Stimulated activated CD4-positive, alpha-beta T cell treated with anti-CD3 and anti-CD28 coated beads, Interleukin-12 subunit alpha, Interleukin-12 subunit beta, amount 100 ng/mL, for 48 hours (primary cell): ENCODE results near the gene ARL8A.

ENCODE experiments used
- DNase-seq, 3 donors: peaks; one replicate each; pipeline ENCODE4 v3.0.0-alpha.2; 2020; ENCODE audit warnings: low read depth in 2 of 3, low spot score in 1 of 3

Gene ARL8A

DNA sequence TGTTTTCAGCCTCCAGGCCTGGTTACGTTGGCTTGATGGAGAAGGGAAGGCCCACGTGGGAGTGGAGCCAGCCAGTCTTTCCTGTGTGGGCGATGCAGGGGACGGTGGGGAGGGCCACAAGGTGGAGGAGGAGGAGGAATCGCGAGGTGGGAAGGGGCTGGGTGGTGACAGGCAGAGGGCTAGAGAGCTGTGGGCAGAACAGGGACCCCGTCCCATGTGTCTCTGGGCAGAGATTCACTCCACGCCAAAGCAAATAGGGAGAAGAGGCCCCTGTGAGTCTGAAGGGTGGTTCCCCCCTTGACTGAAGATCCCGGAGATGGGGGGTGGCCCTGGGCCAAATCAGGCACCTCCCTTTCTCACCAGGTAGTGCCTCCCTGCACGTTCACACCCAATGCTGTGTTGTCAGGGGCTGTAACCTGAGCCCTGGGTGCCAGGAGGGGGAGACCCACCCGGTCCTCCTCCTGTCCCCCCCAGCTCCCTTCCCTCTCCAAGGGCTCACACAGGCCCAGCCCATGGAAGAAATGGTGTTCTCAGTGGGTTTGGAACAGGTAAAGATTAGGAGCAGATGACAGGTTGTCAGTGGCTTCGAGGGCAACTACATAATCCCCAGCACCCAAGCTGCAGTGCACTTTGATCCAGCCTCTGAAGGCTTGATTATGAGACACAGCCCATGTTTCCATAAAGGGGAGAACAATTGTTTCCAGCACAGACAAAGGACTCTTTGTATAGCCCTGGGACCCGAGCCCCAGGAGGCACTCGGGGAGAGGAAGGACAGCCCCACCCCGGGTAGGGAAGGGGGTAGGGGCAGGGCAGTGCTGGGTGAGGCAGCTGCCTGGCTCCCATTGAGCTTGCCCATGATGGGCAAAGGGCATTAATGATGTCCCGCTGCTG is 59.5 kb downstream of the ARL8A start:
- DNase-seq = no peak
